NCI-H1436 (cell line): ENCODE measurements around the gene ZSWIM8.
"Not testable (repeated sequence)": the region's sequence is repeated elsewhere in the genome, so short reads cannot be mapped to it uniquely, and the experiment has no call there.

ENCODE experiments used
- DNase-seq: peaks from one replicate; lab custom pipeline; 2025; lab: John Stamatoyannopoulos, UW

ZSWIM8 gene

DNA sequence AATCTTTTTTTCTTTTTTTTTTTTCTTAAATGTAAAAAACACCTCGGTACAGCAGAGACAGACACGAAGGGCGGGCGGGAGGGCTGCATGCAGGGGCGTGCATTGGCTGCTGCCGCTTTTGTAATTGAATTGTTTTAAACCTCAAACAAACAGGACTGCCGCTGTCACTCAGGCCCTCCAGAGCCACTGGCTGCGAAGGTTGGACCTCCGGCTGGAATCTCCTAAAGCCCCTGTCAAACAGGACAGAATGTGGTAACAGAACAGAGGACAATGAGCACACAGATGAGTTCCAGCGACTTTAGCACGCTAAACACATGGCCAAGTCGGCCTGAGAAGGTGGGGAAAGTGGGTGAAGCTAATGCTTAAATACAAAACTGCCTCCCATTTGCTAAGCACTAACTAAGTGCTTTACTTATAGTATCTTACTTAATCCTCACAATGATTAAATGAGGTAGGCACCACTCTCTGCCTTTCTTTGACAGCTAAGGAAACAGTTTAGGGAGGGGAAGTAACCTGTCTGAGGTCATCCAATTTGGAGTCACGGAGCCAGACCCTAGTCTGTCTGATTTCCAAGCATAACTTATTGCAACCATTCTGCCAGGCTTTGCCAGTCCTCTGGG is 29.0 kb downstream of the ZSWIM8 start:
- DNase-seq = no peak

DNA sequence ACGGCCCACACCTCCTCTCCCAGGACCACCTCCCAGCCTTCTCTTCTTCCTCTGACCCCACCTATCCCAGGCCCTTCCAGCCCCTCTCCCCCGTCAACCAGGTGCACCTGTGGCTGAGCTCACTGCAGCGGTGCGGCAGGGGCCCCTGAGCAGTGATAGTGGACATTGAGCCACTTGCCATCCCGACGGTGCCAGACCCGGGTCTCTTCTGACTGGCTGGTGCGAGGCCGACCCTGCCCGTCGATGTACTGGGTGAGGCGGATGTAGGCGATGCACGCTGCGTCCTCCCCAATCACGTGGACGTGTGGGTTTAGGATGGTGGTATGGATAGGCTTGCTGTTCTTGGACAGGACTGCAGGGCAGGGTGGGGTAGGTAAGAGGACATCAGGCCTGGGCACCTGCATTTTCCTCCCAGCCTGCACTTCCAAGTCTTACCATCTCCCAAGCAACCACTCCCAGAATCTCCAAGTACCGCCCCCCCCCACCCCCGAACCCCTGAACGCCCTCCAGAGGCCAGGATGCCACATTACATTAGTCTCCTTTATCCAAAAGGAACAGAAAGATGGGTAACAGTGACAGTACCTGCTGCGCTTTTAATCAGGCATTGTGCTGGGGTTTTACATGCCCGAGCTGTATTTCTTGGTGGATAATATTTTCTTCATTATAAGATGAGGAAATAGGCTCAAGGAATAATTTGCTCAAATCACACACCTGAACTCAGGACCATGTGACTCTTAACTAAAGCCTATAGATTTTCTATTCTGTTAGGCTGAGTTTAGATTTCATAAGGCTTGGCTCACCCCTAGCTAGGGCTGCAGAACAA is 29.7 kb downstream of the ZSWIM8 start:
- no peak for DNase-seq

DNA sequence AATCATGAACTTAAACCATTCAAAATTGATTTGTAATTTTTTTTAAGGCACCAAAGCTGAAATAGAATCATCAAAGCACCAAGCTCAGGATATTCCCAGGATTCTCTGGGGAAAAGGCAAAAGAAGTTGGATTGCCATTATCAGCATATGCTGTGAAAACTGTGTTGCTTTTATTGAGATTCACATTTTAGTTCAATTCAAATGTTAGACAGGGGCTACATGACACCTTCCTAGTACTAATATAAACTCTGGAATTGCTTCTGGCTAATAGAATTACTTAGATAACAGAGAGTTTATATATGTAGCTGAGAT is 30.3 kb downstream of the ZSWIM8 start:
- DNase-seq = no peak

DNA sequence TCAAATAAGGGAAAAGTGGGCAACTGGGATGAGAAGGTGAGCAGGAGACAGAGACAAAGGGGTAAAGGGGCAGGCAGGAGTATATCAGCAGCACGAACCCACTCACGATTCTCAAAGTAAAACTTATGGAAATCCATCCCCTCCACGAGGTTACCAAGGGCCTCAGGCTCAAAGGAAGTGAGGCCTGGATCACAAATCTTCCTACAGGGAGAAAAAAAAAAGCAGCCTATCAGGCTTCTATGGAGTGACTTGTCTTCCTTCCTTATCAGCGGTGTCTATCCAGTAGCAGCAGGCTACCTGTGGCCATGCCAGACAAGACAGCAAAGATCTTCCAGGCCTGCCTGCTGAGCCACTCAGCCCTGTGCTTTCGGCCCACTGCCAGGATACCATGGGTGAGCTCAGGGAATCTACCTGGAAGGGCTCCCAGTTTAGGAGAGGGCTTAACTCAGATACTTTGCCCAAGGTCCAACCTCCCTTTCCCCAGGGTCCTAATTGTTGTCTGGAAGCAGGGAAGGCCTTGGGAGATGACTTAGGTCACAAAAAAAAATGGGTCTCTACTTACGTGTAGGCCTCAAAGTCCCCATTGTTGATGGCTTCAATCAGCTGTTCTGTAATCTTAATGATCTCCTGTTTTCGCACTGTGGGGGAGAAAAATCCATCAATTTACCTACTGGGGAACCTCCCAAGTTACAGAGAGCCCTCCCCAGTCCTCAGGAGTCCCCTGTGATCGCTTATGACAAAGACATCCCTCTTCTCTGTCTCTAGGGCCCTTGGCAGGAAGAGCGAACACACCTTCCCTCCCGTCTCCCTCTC is 31.7 kb downstream of the ZSWIM8 start:
- DNase-seq = no peak

DNA sequence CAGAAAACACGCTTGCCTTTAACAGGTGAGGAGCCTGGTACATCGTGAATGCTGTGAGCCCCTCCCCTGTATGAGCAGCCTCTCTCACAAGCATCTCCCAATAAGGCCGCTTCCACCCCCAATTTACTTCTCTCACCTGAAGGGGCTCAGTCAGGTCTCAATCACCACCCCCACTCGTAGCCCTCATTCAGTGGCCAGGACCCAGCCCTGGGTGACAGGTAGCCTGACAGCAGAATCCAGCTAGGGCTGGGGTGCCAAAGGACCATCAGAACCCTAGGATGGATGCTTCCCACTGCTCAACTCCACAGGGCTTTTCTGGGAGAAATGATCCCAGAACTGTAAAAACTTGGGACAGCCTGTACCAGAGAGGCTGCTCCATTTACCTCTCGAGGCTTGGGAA is 32.4 kb downstream of the ZSWIM8 start:
- no peak for DNase-seq

DNA sequence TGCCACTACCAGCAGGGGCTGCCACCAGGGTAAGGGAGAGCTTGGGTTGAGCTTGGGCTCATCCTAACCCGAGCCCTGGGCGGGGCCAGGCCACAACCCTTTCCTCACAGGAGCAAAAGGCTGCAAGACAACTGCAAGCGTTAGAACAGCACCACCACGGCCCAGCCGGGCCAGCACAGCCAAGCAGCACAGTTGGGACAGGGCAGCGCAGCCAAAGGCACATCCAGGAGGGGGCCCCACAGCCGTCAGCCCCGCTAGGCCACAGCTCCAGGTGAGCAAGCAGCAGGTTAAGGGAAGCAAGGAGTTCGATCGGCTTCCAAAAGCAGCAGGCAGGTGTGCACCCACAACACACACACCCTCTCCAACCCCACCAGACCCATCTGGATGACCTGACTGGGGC is 33.0 kb downstream of the ZSWIM8 start:
- DNase-seq = no peak

DNA sequence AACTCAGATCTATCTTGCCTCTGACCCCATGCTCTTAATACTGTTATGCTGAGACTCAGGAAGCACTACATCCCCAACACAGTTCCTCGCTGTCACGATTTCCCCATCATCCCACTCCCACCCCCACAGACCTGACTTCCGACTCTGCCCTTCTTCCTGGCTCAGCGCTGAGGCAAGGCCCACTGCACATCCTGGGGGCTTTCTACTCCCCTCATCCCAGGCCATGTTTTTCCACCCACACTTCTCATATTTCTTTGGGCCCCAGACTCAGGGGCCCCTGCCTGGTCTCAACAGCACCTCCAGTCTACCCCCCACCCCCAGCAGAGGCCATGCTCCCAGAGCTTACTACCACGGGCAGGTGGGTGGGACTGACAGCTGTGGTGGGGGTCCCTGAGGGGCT is 33.7 kb downstream of the ZSWIM8 start:
- no peak for DNase-seq

DNA sequence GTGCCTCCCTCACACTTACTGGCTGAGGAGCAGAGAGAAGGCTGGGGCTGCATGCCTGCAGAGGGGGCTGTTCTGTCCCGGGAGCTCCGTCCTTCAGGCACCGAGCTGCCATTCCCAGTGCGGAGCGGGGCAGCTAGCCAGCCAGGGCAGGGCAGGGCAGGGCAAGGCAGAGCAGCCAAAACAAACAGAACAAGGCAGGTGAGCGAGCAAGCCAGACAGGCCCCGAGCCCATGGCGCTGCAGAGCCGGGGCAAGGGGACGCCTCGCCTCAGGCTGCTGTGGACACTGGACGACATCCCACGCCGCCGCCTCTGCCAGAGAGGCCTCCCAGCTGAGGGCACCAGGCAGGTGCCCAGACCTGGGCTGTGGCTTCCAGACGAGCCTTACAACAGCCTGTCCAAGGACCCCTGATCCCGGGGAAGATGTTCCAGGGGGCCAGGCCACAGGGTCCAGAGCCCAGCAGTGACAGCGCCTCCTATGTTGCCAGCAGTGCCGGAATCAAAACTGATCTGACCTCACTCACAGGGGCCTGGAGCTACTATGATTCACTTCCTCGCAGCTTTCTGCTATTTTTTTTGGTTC is 34.2 kb downstream of the ZSWIM8 start:
- no peak for DNase-seq

DNA sequence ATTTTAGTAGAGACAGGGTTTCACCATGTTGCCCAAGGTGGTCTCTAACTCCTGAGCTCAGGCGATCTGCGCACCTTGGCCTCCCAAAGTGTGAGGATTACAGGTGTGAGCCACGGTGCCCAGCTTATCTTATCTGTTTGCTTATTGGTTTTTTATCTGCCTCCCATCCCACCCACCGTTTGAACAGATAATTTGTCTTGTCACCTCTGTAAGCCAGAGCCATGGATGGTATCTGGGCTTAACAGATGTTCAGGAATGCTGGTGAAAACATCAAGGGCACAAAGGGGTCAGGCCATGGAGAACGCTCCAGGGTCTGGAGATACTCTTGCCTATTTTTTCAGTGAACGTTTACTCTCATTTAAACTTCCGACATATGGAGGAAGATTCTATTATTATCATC is 38.0 kb downstream of the ZSWIM8 start:
- DNase-seq = no peak

DNA sequence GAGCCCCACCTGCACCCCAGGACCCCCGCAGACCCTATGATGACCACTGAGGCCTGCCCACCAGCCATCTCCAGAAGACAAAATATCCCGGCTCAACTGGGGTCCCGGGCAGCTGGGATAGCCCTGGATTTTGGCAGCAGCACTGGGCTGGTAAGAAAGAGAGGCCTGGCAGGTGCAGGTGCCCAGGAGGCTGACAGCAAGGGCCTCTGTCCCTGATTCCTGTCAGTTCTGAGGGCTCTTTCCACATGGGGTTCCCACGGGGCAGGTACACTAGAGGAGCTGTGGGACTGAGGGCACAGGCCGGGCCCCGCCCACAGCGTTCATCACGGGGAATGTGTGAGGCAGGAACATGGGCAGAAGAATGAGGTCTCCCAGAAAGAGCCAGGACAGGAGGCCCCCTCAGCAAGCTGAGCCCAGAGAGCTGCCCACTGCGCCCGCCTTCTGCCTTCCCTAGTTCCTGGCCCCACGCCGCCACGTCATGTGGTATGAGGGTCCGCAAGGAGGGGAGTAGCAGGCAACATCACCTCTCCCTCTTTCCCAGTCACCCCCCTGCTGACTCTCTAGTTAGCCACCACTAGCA is 38.8 kb downstream of the ZSWIM8 start:
- no peak for DNase-seq

DNA sequence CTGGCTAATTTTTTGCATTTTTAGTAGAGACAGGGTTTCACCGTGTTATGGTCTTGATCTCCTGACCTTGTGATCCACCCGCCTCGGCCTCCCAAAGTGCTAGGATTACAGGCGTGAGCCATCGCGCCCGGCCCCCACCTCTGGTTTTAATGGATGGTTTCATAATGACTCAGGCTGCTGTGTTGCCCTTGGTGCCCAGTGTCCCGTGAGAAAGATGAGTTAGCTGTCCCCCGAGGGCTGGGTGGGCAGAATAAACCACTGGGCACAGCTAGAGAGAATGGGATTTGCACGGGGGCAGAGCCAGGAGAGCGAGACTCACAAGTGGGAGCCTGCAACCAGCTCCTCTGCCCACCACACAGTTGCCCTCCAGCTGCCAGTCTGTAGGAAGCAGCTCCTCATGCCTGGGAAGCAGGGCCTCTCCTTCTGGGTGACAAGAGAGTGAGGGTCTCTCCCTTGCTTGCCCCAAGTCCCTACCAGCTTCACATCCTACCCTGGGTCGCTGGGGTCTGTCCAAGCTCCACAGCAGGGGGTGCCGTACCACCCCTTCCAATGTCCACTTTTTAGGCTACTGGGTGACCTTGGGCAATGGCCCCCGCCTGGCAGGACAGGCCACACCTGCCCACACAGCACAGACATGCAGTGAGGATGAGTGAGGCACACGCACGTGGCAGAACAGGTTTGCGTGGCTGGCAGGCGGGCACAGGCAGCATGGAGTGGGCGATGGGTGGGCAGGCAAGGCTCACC is 42.1 kb downstream of the ZSWIM8 start:
- no peak for DNase-seq

DNA sequence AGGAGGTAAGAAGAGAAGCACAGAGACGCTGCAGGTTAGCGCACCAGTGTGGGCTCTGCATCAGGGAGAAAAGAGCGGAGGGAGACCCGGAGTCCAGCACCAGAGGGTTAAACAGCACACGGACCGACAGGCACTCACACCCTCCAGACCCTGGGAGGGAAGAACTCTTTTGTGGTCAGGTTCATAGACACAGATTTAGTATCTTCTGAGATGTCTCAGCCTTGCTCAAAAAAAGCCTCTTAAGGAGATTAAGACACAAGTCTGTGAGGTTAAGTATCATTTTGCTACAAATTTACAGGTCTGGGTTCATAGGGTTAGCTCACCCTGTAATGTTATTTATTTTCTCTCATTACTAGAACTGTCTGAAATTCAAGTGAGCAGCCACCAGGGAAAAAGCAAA is 42.8 kb downstream of the ZSWIM8 start:
- DNase-seq = no peak

DNA sequence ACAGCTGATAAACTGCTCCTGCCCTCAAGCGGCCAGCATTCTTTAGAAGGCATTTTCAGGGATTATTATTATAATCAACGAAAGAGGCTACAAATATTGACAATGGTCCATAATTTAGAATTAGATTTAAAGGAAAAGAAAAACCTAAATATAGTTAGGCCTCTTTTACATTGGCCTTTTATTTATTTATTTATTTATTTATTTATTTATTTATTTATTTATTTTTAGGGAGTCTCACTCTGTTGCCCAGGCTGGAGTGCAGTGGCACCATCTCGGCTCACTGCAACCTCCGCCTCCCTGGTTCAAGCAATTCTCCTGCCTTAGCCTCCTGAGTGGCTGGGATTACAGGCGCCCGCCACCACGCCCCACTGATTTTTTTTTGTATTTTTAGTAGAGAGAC is 43.7 kb downstream of the ZSWIM8 start:
- DNase-seq = not testable (repeated sequence)

DNA sequence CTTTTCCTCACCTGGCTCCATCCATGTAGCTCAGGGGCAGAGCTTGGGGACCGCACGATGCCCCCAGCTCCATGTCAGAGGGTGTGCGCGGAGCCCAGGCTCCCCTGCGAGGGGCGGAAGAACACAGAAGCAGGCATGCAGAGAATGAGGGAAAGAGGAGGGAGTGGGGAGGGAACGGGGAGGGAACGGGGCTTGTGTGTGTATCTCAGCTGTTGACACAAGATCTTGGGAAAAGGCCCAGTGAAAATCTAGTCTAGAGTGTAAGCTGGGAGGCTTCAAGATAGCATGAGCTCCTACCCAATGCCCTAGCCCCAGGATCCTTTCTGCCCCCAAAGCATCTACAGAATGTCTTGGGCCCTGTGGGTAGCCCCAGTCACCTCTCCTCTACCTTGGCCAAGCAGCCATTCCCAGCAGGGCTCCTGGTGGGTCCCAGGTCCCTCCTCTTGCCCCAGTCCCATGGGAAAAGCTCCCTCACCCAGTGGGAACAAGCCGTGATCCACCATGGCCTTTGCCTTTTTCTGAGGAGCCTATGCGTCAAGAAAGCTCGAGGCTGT is 51.1 kb downstream of the ZSWIM8 start:
- no peak for DNase-seq

DNA sequence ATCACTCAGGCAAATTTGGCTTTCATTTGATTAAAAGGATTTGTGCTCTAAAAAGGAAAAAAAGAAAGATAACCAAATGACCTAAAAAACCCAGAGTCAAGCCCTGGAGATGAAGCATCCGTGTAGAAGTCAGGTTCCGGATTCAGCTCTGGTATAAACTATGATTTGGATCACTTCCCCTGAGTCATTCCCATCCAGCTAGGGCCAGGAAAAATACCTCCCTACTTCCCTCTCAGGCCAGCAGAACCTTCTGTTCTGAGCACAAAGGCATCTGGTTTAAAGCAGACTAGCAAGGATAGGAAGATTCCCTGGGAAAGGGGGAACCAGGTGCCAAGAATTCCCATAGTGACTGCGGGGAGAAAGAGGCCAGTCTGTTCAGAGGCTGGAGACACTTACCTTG is 51.7 kb downstream of the ZSWIM8 start:
- DNase-seq = no peak

DNA sequence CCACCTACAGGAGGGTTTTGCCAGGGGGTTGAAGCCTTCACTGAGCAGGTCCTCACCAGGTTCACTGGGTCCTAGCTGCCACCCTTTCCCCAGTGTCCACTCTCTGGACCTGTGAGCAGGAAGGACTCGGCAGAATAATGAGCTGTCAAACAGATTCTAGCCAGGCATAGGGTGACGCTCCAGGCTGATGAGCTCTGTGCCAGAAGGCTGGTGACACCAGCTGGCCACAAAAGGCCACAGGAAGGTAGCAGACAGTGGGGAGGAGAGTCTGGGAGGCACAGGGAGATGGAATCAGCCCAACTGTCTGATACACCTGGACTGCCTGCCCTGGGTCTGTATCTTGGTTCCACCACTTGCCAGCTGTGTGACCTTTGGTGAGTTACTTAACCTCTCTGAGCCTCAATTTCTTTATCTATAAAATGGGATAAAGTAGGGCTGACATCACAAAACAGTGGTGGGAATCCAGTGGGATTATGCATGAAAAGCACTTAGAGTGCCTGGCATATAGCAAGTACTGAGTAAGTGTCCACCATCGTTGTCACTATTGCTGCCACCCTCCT is 52.7 kb downstream of the ZSWIM8 start:
- DNase-seq = no peak

DNA sequence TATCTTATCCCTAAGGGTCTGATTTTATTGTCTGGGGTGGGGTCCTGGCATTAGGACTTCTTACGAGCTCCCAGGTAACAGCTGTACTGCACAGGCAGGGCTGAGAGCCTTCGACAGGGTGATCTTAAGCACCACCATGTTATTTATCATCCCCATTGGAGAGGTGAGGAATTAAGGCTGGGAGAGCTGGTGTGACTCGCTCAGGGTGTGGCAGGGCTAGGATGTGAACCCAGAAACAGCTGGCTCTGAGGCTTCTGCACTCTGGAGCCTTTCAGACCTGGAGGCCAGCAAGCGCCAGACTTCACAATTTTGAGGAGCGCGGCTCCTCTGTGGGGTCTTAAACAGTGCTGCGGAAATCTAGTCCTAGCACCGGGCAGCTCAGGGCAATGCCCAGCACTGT is 53.4 kb downstream of the ZSWIM8 start:
- no peak for DNase-seq

DNA sequence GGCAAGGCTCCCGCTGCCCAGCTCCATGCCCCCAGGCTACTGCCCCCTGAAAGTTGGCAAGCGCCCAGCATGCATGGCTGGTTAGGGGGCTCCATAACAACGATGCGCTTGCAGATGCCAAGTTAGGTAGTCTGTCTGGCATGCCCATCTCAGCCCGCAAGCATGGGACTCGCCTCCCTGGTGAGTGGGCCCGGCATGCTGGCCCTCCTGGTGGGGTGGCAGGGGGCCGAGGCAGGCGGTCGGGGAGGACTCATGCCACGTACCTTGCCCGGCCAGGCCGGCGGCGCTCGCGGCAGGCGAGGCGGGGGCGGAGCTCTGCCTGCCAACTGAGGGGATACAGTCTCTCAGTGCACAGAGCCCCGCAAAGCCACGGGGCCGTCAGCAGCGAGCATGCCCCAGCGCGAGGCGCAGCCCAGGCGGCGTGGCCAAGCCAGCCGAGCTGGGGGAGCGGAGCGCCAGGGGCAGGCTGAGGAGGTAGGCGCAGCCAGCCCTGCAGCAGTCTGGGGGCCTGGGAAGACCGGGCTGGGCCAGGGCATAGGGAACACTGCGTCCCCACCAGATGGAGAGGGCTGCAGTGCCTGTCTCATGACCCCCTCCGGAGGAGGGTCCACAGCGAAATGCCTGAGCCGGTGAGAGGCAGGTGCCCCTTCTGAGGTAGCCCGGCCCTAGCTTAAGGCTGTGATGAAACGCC is 54.0 kb downstream of the ZSWIM8 start:
- DNase-seq = no peak

DNA sequence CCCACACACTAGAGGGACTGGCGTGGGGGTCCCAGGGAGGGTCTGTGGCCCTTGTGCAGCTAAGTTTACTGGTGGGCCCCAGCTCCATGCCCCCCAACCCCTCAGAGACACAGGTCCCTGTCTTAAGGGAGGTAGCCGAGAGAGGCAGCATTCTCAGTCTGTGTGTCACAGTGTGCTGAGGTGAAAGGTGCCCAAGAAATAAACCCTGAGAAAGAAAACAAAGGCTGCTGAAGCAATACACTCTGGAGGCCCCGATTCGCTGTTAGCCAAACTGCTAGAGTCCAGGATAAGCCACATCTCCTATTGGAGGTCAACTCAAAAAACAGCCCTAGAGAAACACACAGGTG is 54.6 kb downstream of the ZSWIM8 start:
- no peak for DNase-seq

DNA sequence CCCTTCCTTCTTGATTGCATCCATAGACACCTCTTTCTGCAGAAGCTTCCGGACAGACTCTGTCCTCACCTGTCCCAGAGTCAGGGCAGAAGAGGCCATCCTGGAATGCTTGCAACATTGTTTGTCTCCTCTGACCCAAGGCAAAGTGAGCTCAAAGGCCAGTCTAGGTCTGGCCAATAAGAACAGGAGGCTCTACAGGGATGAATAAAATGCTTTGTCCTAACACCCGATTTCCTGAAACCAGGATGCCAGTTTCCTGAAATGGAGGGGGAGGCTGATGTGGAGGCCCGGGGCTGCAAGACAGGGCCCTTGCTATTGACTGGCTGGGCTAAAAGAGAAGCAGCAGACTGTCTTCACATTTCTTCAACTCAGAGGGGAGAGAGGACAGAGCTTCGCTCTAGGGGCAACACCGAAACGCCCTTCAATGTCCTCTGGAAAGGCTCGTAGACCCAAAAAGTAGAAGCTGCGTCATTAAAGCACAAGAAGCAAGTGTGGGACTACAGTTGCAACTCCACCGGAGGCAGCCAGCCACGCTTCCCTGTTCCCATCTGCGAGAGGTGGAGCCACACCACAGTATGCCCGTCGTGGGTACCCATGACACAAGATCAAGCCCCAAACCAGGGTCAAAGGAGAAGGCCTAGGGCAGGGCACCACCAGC is 55.1 kb downstream of the ZSWIM8 start:
- DNase-seq = no peak
